Loucy (cell line): ENCODE data around the gene PABPN1L.

Source experiments
- H2AFZ ChIP-seq: fragments of 200-600 bp; sonication (generic); 2 replicates; pipeline ENCODE4 v1.6.0; 2016; ENCODE audit warnings: antibody characterized with exemption, mild to moderate bottlenecking, low read length, moderate library complexity
- H3F3A ChIP-seq: fragments of 200-600 bp; 2 replicates; pipeline ENCODE4 v1.6.0; 2016; ENCODE audit warnings: antibody characterized with exemption, low read depth, mild to moderate bottlenecking
- H3K27me3 ChIP-seq: fragments of 200-600 bp; sonication (generic); 2 replicates; pipeline ENCODE4 v1.6.1; 2014; ENCODE audit warnings: low read length, mild to moderate bottlenecking; ENCODE audit not compliant: insufficient read depth, poor library complexity, severe bottlenecking
- H3K36me3 ChIP-seq: fragments of 200-600 bp; sonication (generic); 2 replicates; pipeline ENCODE4 v1.6.1; 2016; ENCODE audit warnings: low read length; ENCODE audit not compliant: insufficient read depth
- H3K4me1 ChIP-seq: fragments of 200-600 bp; sonication (generic); 2 replicates; pipeline ENCODE4 v1.5.1; 2014; ENCODE audit warnings: low read length, mild to moderate bottlenecking; ENCODE audit not compliant: insufficient read depth, poor library complexity, severe bottlenecking
- H3K4me2 ChIP-seq: fragments of 200-600 bp; sonication (generic); 2 replicates; pipeline ENCODE4 v1.6.0; 2014; ENCODE audit warnings: antibody characterized with exemption, low read length, low read depth, mild to moderate bottlenecking; ENCODE audit not compliant: poor library complexity, severe bottlenecking
- H3K4me3 ChIP-seq: fragments of 200-600 bp; sonication (generic); 2 replicates; pipeline ENCODE4 v1.5.1; 2014; ENCODE audit warnings: low read length, mild to moderate bottlenecking, mixed read lengths; ENCODE audit not compliant: poor library complexity, severe bottlenecking
- H3K79me2 ChIP-seq: fragments of 200-600 bp; sonication (generic); 2 replicates; pipeline ENCODE4 v1.6.1; 2014; ENCODE audit warnings: low read length; ENCODE audit not compliant: insufficient read depth
- H3K9ac ChIP-seq: fragments of 200-600 bp; sonication (generic); 2 replicates; pipeline ENCODE4 v1.6.0; 2014; ENCODE audit warnings: mild to moderate bottlenecking, low read depth, low read length, moderate library complexity; ENCODE audit not compliant: poor library complexity, severe bottlenecking
- H3K9me2 ChIP-seq: fragments of 200-600 bp; sonication (generic); replicated peaks from 2 replicates; pipeline ENCODE4 v1.6.1; 2016; ENCODE audit warnings: low read depth, low read length, mixed read lengths
- H3K9me3 ChIP-seq: fragments of 200-600 bp; sonication (generic); 2 replicates; pipeline ENCODE4 v1.6.1; 2014; ENCODE audit warnings: mild to moderate bottlenecking, antibody characterized with exemption, low read length, low read depth; ENCODE audit not compliant: insufficient read depth
- H4K20me1 ChIP-seq: fragments of 200-600 bp; sonication (generic); 2 replicates; pipeline ENCODE4 v1.6.0; 2014; ENCODE audit warnings: antibody characterized with exemption, low read length, mild to moderate bottlenecking; ENCODE audit not compliant: insufficient read depth, poor library complexity, severe bottlenecking
- CTCF ChIP-seq: fragments of 200-600 bp; sonication (generic); conservative IDR thresholded peaks from 2 replicates; pipeline ENCODE4 v1.5.1; 2014; ENCODE audit warnings: mild to moderate bottlenecking, antibody characterized with exemption, low read length
- EZH2phosphoT487 ChIP-seq: fragments of 200-600 bp; IDR thresholded peaks from 2 replicates; pipeline ENCODE4 v1.6.1; 2018; ENCODE audit warnings: antibody characterized with exemption, mild to moderate bottlenecking, moderate library complexity, borderline replicate concordance

The PABPN1L gene

GRCh38 chr16:88816736-88817535 lies 49.5 kb downstream of the PABPN1L start:
- Histone ChIP-seq H3F3A (no peaks in the 10 kb centered on the region), H3K4me1 (no peaks in the 10 kb centered on the region), H3K9ac (no peak overlapping the region), H3K9me2 (no peaks in the 10 kb centered on the region), H4K20me1 (no peaks in the 10 kb centered on the region), H3K4me3 (no peak overlapping the region), H3K79me2 (no peaks in the 10 kb centered on the region), H3K4me2 (no peak overlapping the region), H3K9me3 (no peaks in the 10 kb centered on the region), H3K36me3 (no peaks in the 10 kb centered on the region), H2AFZ (no peak overlapping the region), H3K27me3 (no peaks in the 10 kb centered on the region)
- no peak for TF ChIP-seq EZH2phosphoT487

GRCh38 chr16:88815901-88816589 lies 50.4 kb downstream of the PABPN1L start:
- Histone ChIP-seq H3K79me2 (peaks cover 1% of the 10 kb centered on the region; the same call in 1 of the 2 replicates), H3K27me3 (no peaks in the 10 kb centered on the region), H3K9me2 (no peaks in the 10 kb centered on the region), H3K4me1 (no peaks in the 10 kb centered on the region), H3F3A (no peaks in the 10 kb centered on the region), H4K20me1 (peaks cover under 1% of the 10 kb centered on the region), H3K4me3 (no peak overlapping the region), H3K9me3 (no peaks in the 10 kb centered on the region), H3K36me3 (no peaks in the 10 kb centered on the region), H3K4me2 (no peak overlapping the region), H3K9ac (no peak overlapping the region), H2AFZ (no peak overlapping the region)
- TF ChIP-seq CTCF = peak; percentile 60
- TF ChIP-seq EZH2phosphoT487 = no peak

GRCh38 chr16:88815227-88815626 lies 51.2 kb downstream of the PABPN1L start:
- no peaks in the 10 kb centered on the region for H3K4me1 ChIP-seq
- no peaks in the 10 kb centered on the region for H3K9me3 ChIP-seq
- H3K9ac ChIP-seq = no peak overlapping the region
- no peaks in the 10 kb centered on the region for H3K9me2 ChIP-seq
- no peak overlapping the region for H3K4me3 ChIP-seq
- no peak overlapping the region for H3K4me2 ChIP-seq
- no peaks in the 10 kb centered on the region for H3K27me3 ChIP-seq
- H3F3A ChIP-seq = no peaks in the 10 kb centered on the region
- no peaks in the 10 kb centered on the region for H3K36me3 ChIP-seq
- peaks cover 9% of the 10 kb centered on the region for H4K20me1 ChIP-seq
- no peak overlapping the region for H2AFZ ChIP-seq
- peaks cover 9% of the 10 kb centered on the region; the same call in 1 of the 2 replicates for H3K79me2 ChIP-seq
- TF ChIP-seq EZH2phosphoT487 = no peak
- TF ChIP-seq CTCF = no peak
